ENCODE measurements around the gene ANKMY1.

- TF ChIP-seq EZH2 (IDR thresholded peaks at IDR 0.05; ENCODE audit: insufficient read depth, poor library complexity, severe bottlenecking) (no peak), EZH2phosphoT487 (IDR thresholded peaks at IDR 0.05; ENCODE audit: insufficient read depth, low read depth) (no peak)
Measured at GRCh38 chr2:240576436-240577205, 18.8 kb upstream of the ANKMY1 start.
